Lower lobe of right lung (tissue), 2 donors: ENCODE results near the gene CELSR1. TPM values are rescaled to one million over a fixed set of nuclear protein-coding genes. Genes with fewer than 3 reads are reported as not detected.

Source experiments
- ATAC-seq, 2 donors: fragments of 200-7000 bp; cut with Tn5 transposase; one replicate each; pipeline ENCODE4 v1.9.1; 2020 to 2022; ENCODE audit warnings: mild to moderate bottlenecking in 2 of 2, moderate library complexity in 2 of 2
- DNase-seq: peaks from one replicate; pipeline ENCODE4 v3.0.0-alpha.2; 2020
- H3K27ac ChIP-seq: fragments of 200-600 bp; one replicate; pipeline ENCODE4 v1.8.0; 2022
- H3K27me3 ChIP-seq: fragments of 200-600 bp; one replicate; pipeline ENCODE4 v1.8.0; 2022; ENCODE audit warnings: low read depth
- H3K36me3 ChIP-seq: fragments of 200-600 bp; one replicate; pipeline ENCODE4 v1.8.0; 2022; ENCODE audit warnings: mild to moderate bottlenecking
- H3K4me1 ChIP-seq: fragments of 200-600 bp; one replicate; pipeline ENCODE4 v1.8.0; 2022
- H3K4me3 ChIP-seq: fragments of 200-600 bp; one replicate; pipeline ENCODE4 v1.8.0; 2022; ENCODE audit warnings: mild to moderate bottlenecking
- H3K9me3 ChIP-seq: fragments of 200-600 bp; one replicate; pipeline ENCODE4 v1.8.0; 2022
- intact Hi-C: fragments of 100-400 bp; cut with DNase I; formaldehyde crosslinking; loops from one replicate; pipeline ENCODE4 v1.11.0; 2022
- long read RNA-seq: library from polyadenylated mRNA; unstranded; transcript quantifications from one replicate; pipeline ENCODE4 v2.0.0, GENCODE V29; 2021
- total RNA-seq: library from RNA; stranded (reverse); fragmentation: NEBNext Ultra II Directional; extraction: Animal tissue kit (Norgen Biotek cat#: 25700); gene quantifications from one replicate; pipeline ENCODE4 v1.2.1, GENCODE V29; 2021
- TF ChIP-seq, protein P1 (sequence below): fragments of 200-600 bp; IDR thresholded peaks from one replicate; pipeline ENCODE4 v1.8.0; 2022; ENCODE audit warnings: antibody characterized with exemption, mild to moderate bottlenecking
- donor health status: DM: no; HTN: yes; CAD: no; lungs with severe emphysema.

The CELSR1 gene, protein sequence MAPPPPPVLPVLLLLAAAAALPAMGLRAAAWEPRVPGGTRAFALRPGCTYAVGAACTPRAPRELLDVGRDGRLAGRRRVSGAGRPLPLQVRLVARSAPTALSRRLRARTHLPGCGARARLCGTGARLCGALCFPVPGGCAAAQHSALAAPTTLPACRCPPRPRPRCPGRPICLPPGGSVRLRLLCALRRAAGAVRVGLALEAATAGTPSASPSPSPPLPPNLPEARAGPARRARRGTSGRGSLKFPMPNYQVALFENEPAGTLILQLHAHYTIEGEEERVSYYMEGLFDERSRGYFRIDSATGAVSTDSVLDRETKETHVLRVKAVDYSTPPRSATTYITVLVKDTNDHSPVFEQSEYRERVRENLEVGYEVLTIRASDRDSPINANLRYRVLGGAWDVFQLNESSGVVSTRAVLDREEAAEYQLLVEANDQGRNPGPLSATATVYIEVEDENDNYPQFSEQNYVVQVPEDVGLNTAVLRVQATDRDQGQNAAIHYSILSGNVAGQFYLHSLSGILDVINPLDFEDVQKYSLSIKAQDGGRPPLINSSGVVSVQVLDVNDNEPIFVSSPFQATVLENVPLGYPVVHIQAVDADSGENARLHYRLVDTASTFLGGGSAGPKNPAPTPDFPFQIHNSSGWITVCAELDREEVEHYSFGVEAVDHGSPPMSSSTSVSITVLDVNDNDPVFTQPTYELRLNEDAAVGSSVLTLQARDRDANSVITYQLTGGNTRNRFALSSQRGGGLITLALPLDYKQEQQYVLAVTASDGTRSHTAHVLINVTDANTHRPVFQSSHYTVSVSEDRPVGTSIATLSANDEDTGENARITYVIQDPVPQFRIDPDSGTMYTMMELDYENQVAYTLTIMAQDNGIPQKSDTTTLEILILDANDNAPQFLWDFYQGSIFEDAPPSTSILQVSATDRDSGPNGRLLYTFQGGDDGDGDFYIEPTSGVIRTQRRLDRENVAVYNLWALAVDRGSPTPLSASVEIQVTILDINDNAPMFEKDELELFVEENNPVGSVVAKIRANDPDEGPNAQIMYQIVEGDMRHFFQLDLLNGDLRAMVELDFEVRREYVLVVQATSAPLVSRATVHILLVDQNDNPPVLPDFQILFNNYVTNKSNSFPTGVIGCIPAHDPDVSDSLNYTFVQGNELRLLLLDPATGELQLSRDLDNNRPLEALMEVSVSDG (N-terminal part only)
- total RNA-seq = 51.8 TPM
- long read RNA-seq, full-length matches to known transcripts = 6 of 107 reads
- long read RNA-seq, partial matches to known transcripts = 50 of 107 reads
- long read RNA-seq, other reads (novel, unspliced or antisense) = 51 of 107 reads

DNA sequence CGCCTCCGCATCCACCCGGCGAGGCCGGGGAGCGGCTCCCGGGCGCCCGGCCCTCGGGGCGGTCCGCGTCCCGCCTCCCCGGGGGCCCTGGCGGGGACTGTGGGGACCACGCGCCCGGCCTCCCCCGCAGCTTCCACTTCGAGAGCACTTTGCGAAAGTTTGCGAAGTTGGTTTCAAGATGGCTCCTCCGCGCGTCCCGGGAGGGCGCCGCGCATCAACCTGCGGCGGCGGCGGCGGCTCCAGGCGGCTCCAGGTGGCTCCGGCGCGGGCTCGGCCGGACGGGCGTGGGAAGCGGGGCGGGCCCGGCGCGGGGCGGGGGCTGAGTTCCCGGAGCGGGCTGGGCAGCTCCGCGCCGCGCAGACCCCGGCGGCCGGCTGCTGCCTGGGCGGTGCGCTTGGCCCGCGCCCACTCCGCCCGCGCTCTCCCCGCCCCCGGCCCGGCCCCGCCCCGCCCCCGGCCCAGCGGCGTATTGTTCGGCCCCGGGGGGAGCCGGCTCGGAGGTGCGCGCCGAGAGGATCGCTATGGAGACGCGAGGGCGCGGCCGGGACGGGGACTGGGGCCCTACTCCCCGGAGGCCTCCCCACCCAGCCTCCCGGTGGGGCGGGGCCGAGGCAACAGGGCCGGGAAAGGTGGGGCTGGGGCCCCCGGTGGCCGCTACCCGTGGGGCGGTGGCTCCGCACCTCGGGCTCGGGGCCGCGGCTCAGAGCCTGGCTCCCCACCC, at the start of gene CELSR1:
Gene CELSR1 (minus strand): TSS at position 396 of the 721 bp plus-strand sequence. CDS start 450 bp downstream, outside the sequence.
- Histone ChIP-seq H3K27me3 (peaks cover 23% of the 10 kb centered on the region), H3K9me3 (no peaks in the 10 kb centered on the region), H3K27ac (peak within 1 kb of the TSS; percentile 80), H3K36me3 (no peaks in the 10 kb centered on the region), H3K4me1 (peaks cover 30% of the 10 kb centered on the region), H3K4me3 (peak within 1 kb of the TSS; percentile 63)
- intact Hi-C loops = no loop called here
- peak; percentile 89 for DNase-seq
- ATAC-seq = peak; percentile 78 to 87
- TF ChIP-seq, protein P1, sequence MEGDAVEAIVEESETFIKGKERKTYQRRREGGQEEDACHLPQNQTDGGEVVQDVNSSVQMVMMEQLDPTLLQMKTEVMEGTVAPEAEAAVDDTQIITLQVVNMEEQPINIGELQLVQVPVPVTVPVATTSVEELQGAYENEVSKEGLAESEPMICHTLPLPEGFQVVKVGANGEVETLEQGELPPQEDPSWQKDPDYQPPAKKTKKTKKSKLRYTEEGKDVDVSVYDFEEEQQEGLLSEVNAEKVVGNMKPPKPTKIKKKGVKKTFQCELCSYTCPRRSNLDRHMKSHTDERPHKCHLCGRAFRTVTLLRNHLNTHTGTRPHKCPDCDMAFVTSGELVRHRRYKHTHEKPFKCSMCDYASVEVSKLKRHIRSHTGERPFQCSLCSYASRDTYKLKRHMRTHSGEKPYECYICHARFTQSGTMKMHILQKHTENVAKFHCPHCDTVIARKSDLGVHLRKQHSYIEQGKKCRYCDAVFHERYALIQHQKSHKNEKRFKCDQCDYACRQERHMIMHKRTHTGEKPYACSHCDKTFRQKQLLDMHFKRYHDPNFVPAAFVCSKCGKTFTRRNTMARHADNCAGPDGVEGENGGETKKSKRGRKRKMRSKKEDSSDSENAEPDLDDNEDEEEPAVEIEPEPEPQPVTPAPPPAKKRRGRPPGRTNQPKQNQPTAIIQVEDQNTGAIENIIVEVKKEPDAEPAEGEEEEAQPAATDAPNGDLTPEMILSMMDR = no peak

DNA sequence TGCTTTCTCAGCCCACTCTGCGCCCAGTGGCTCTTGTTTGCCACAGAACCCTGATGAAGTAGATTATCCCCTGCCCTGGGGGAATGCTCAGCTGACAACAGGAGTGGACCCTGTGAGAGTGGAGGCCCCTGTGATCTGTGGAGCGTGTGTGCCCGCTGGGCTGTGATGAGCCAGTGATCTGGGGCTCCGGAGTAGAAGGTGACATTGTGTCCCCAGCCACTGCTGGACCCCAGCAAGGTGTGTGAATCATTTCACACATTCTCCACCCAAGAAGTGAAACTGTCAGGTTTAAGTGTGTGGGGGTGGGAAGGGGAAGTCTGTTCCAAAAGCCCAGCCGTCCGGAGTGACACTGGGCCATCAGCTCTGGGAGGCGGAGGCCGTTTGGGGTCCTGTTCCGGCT, 49.6 kb upstream of the CELSR1 start:
- H3K27ac ChIP-seq = no peak overlapping the region
- no peaks in the 10 kb centered on the region for H3K27me3 ChIP-seq
- intact Hi-C loops = no loop called here
- DNase-seq = no peak
- H3K9me3 ChIP-seq = no peaks in the 10 kb centered on the region
- peaks cover 65% of the 10 kb centered on the region for H3K4me1 ChIP-seq
- TF ChIP-seq, protein P1 = no peak
- no peak for ATAC-seq
- no peaks in the 10 kb centered on the region for H3K36me3 ChIP-seq
- H3K4me3 ChIP-seq = no peak overlapping the region

DNA sequence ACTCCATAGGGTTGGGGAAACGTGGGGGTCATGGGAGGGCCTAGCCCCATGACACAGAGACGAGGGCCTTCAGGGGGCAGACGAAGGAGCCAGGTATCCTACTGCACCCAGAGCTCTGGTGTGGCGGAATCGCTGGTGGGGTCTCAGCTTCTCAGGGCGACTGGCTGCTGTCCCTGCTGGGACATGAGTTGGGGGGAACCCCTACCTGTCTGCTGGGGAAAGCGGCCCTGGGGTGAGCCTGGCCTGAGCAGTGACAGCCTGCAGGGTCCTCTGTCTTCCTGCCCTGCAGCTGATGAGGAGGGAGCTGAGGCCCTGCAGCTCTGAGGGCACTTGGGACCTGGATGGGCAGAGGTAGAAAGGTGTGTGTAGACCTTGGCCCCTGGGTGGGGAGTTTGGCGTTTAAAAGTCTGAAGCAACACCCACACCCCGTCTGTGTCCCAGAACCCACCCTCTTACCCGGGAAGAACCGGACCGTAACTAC, 49.2 kb upstream of the CELSR1 start:
- H3K4me3 ChIP-seq = no peak overlapping the region
- DNase-seq = no peak
- intact Hi-C loops = no loop called here
- H3K9me3 ChIP-seq = no peaks in the 10 kb centered on the region
- no peaks in the 10 kb centered on the region for H3K36me3 ChIP-seq
- no peak for ATAC-seq
- TF ChIP-seq, protein P1 = no peak
- peaks cover 66% of the 10 kb centered on the region for H3K4me1 ChIP-seq
- H3K27ac ChIP-seq = no peak overlapping the region
- H3K27me3 ChIP-seq = no peaks in the 10 kb centered on the region

DNA sequence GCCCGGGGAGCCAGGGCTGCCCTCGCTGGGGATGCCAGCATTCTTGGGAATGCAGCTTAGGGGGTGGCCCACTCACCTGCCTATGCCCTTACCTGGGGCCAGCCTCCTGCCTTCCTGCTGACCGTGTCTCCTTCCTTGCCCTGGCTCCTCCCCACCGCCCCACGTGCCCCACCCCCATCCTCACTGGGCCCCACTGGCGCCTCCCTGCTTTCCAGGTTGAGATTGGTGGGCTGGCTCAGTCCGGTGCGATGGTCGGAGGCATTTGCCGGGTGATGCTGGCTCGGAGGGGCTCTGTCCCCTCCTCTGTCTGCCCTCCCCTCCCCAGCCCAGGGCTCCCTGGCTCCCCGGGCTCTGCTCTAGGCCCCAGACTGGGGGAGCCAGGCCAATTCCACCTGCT, 48.7 kb upstream of the CELSR1 start:
- intact Hi-C loops = no loop called here
- H3K4me3 ChIP-seq = no peak overlapping the region
- ATAC-seq (no peak), DNase-seq (peak; percentile 42)
- H3K27ac ChIP-seq = no peak overlapping the region
- no peaks in the 10 kb centered on the region for H3K9me3 ChIP-seq
- TF ChIP-seq, protein P1 = no peak
- no peaks in the 10 kb centered on the region for H3K36me3 ChIP-seq
- no peaks in the 10 kb centered on the region for H3K27me3 ChIP-seq
- H3K4me1 ChIP-seq = peaks cover 71% of the 10 kb centered on the region
